SK-MEL-5 (cell line): ENCODE data around the gene ASCC3. TPM values are rescaled to one million over a fixed set of nuclear protein-coding genes. Genes with fewer than 3 reads are reported as not detected.

Source experiments
- DNase-seq: peaks from one replicate; pipeline ENCODE4 v3.0.0-alpha.2; 2016; ENCODE audit warnings: low read depth, low spot score
- in situ Hi-C: cut with HindIII; loops from 2 replicates; pipeline ENCODE4 v1.10.0; 2016; ENCODE audit warnings: low sequenced_read_pairs, high pct_unique_total_duplicates, low pct_unique_long_range_greater_than_20kb
- total RNA-seq: library from RNA; depleted of rRNA; stranded (reverse); fragments of >200 nt; shearing (Covaris generic); gene quantifications from 2 replicates; pipeline ENCODE4 v1.2.3, GENCODE V29; 2014

Gene ASCC3
- total RNA-seq, 1 experiment from 2014 or later, result 38.9 TPM

GRCh38 chr6:100458841-100459591 lies 422.1 kb downstream of the ASCC3 start:
- in situ Hi-C loops, result no loop called here
- DNase-seq, result no peak
